ENCODE measurements around the gene KLHDC4.
"Not testable (repeated sequence)": the region's sequence is repeated elsewhere in the genome, so short reads cannot be mapped to it uniquely, and the experiment has no call there.

Gene KLHDC4

GRCh38 chr16:87681981-87682570 is 83.7 kb downstream of the KLHDC4 start:
- peak overlapping the region; percentile 15 for H2BK5ac ChIP-seq (ENCODE audit: low read depth, low read length, poor library complexity, severe bottlenecking)
- H3K9ac ChIP-seq (ENCODE audit: low read length) = no peak overlapping the region
- peaks cover 21 to 71% of the 10 kb centered on the region in 2 experiments for H3K27me3 ChIP-seq (ENCODE audit: control insufficient read depth in 1 of 2, insufficient read depth in 1 of 2, low read length in 2 of 2)
- no peaks in the 10 kb centered on the region for H3K9me3 ChIP-seq (ENCODE audit: control insufficient read depth, low read length)
- H2AK5ac ChIP-seq (ENCODE audit: low read length, severe bottlenecking) = no peak overlapping the region
- no peak overlapping the region for H3K27ac ChIP-seq (ENCODE audit: low read length, poor library complexity, severe bottlenecking)
- peak overlapping the region; percentile 80 for H4K8ac ChIP-seq (ENCODE audit: low read length)
- peak overlapping the region; percentile 11 for H3K4me2 ChIP-seq (ENCODE audit: low read length, poor library complexity, severe bottlenecking)
- no peak overlapping the region for H3K14ac ChIP-seq (ENCODE audit: low read length in 2 of 2)
- peak; percentile 77 for DNase-seq
- no peak overlapping the region for H3K4ac ChIP-seq (ENCODE audit: low read depth in 1 of 2, low read length in 2 of 2)
- no peak overlapping the region for H4K91ac ChIP-seq (ENCODE audit: low read length)
- H3K79me1 ChIP-seq (replicated peaks; ENCODE audit: low read length, poor library complexity, severe bottlenecking) = no peaks in the 10 kb centered on the region
- H2AFZ ChIP-seq (ENCODE audit: low read depth, low read length) = no peak overlapping the region
- H2BK15ac ChIP-seq (ENCODE audit: low read depth, poor library complexity, severe bottlenecking) = no peak overlapping the region
- peak overlapping the region; percentile 49 for H2BK120ac ChIP-seq (ENCODE audit: low read depth, low read length)
- no peaks in the 10 kb centered on the region for H3K36me3 ChIP-seq (ENCODE audit: control insufficient read depth in 1 of 2, insufficient read depth in 2 of 2, low read depth in 1 of 2, low read length in 2 of 2)
- H3K18ac ChIP-seq (ENCODE audit: low read depth in 1 of 2, low read length in 2 of 2) = no peak overlapping the region
- no peak overlapping the region for H3K4me3 ChIP-seq (ENCODE audit: insufficient read depth in 1 of 2, low read depth in 1 of 2, low read length in 2 of 2)
- H3K23ac ChIP-seq (ENCODE audit: low read length in 2 of 2) = no peak overlapping the region
- 43% methylated on average over 8 of the region's 9 CpGs for WGBS
- peak overlapping the region in 1 of 2 experiments; percentile 75 for H2BK12ac ChIP-seq (ENCODE audit: low read length in 2 of 2)
- peaks cover 9% of the 10 kb centered on the region for H3K4me1 ChIP-seq (ENCODE audit: control insufficient read depth, insufficient read depth, low read depth, low read length)

GRCh38 chr16:87681051-87681602 is 84.7 kb downstream of the KLHDC4 start:
- not testable (repeated sequence) for H2AFZ ChIP-seq (ENCODE audit: low read depth, low read length)

GRCh38 chr16:87680272-87680644 is 85.5 kb downstream of the KLHDC4 start:
- H3K14ac ChIP-seq (ENCODE audit: low read length in 2 of 2) = no peak overlapping the region
- H2AK5ac ChIP-seq (ENCODE audit: low read length, severe bottlenecking) = no peak overlapping the region
- H3K4ac ChIP-seq (ENCODE audit: low read depth in 1 of 2, low read length in 2 of 2) = no peak overlapping the region
- H3K4me2 ChIP-seq (ENCODE audit: low read length, poor library complexity, severe bottlenecking) = no peak overlapping the region
- H2BK12ac ChIP-seq (ENCODE audit: low read length in 2 of 2) = no peak overlapping the region
- H2BK120ac ChIP-seq (ENCODE audit: low read depth, low read length) = no peak overlapping the region
- no peak overlapping the region for H3K27ac ChIP-seq (ENCODE audit: low read length, poor library complexity, severe bottlenecking)
- H2AFZ ChIP-seq (ENCODE audit: low read depth, low read length) = no peak overlapping the region
- no peak overlapping the region for H4K91ac ChIP-seq (ENCODE audit: low read length)
- no peak overlapping the region for H3K4me3 ChIP-seq (ENCODE audit: insufficient read depth in 1 of 2, low read depth in 1 of 2, low read length in 2 of 2)
- H3K18ac ChIP-seq (ENCODE audit: low read depth in 1 of 2, low read length in 2 of 2) = no peak overlapping the region
- H3K9me3 ChIP-seq (ENCODE audit: control insufficient read depth, low read length) = no peaks in the 10 kb centered on the region
- no peak for DNase-seq
- no peak overlapping the region for H2BK5ac ChIP-seq (ENCODE audit: low read depth, low read length, poor library complexity, severe bottlenecking)
- H3K36me3 ChIP-seq (ENCODE audit: control insufficient read depth in 1 of 2, insufficient read depth in 2 of 2, low read depth in 1 of 2, low read length in 2 of 2) = no peaks in the 10 kb centered on the region
- H3K9ac ChIP-seq (ENCODE audit: low read length) = no peak overlapping the region
- H3K4me1 ChIP-seq (ENCODE audit: control insufficient read depth, insufficient read depth, low read depth, low read length) = peaks cover 9% of the 10 kb centered on the region
- H3K79me1 ChIP-seq (replicated peaks; ENCODE audit: low read length, poor library complexity, severe bottlenecking) = no peaks in the 10 kb centered on the region
- H3K27me3 ChIP-seq (ENCODE audit: control insufficient read depth in 1 of 2, insufficient read depth in 1 of 2, low read length in 2 of 2) = peaks cover 11 to 66% of the 10 kb centered on the region in 2 experiments
- H2BK15ac ChIP-seq (ENCODE audit: low read depth, poor library complexity, severe bottlenecking) = no peak overlapping the region
- no peak overlapping the region for H4K8ac ChIP-seq (ENCODE audit: low read length)
- 91% methylated on average over 17 of the region's 17 CpGs for WGBS
- no peak overlapping the region for H3K23ac ChIP-seq (ENCODE audit: low read length in 2 of 2)

More at GRCh38 chr16:87681051-87681602, 84.7 kb downstream of the KLHDC4 start:
- not testable (repeated sequence) for H2AK5ac ChIP-seq (ENCODE audit: low read length, severe bottlenecking); H3K27ac ChIP-seq (ENCODE audit: low read length, poor library complexity, severe bottlenecking); H3K14ac ChIP-seq (ENCODE audit: low read length in 2 of 2); H2BK12ac ChIP-seq (ENCODE audit: low read length in 2 of 2); H3K4ac ChIP-seq (ENCODE audit: low read depth in 1 of 2, low read length in 2 of 2); H2BK120ac ChIP-seq (ENCODE audit: low read depth, low read length); H3K36me3 ChIP-seq (ENCODE audit: control insufficient read depth in 1 of 2, insufficient read depth in 2 of 2, low read depth in 1 of 2, low read length in 2 of 2); H2BK15ac ChIP-seq (ENCODE audit: low read depth, poor library complexity, severe bottlenecking); H3K9ac ChIP-seq (ENCODE audit: low read length); H3K4me3 ChIP-seq (ENCODE audit: insufficient read depth in 1 of 2, low read depth in 1 of 2, low read length in 2 of 2); H3K79me1 ChIP-seq (replicated peaks; ENCODE audit: low read length, poor library complexity, severe bottlenecking); H4K8ac ChIP-seq (ENCODE audit: low read length); H3K9me3 ChIP-seq (ENCODE audit: control insufficient read depth, low read length); H4K91ac ChIP-seq (ENCODE audit: low read length); H3K4me2 ChIP-seq (ENCODE audit: low read length, poor library complexity, severe bottlenecking); DNase-seq; H3K4me1 ChIP-seq (ENCODE audit: control insufficient read depth, insufficient read depth, low read depth, low read length); H3K23ac ChIP-seq (ENCODE audit: low read length in 2 of 2); H2BK5ac ChIP-seq (ENCODE audit: low read depth, low read length, poor library complexity, severe bottlenecking); H3K18ac ChIP-seq (ENCODE audit: low read depth in 1 of 2, low read length in 2 of 2)
- 98% methylated on average over 60 of the region's 60 CpGs for WGBS
- peaks cover 15 to 66% of the 10 kb centered on the region in 2 experiments for H3K27me3 ChIP-seq (ENCODE audit: control insufficient read depth in 1 of 2, insufficient read depth in 1 of 2, low read length in 2 of 2)

GRCh38 chr16:87679593-87680271 is 86.1 kb downstream of the KLHDC4 start:
- H4K8ac ChIP-seq (ENCODE audit: low read length) = no peak overlapping the region
- no peak overlapping the region for H2AFZ ChIP-seq (ENCODE audit: low read depth, low read length)
- no peak overlapping the region for H3K27ac ChIP-seq (ENCODE audit: low read length, poor library complexity, severe bottlenecking)
- H3K36me3 ChIP-seq (ENCODE audit: control insufficient read depth in 1 of 2, insufficient read depth in 2 of 2, low read depth in 1 of 2, low read length in 2 of 2) = no peaks in the 10 kb centered on the region
- DNase-seq = no peak
- no peak overlapping the region for H4K91ac ChIP-seq (ENCODE audit: low read length)
- no peak overlapping the region for H2BK15ac ChIP-seq (ENCODE audit: low read depth, poor library complexity, severe bottlenecking)
- H2BK5ac ChIP-seq (ENCODE audit: low read depth, low read length, poor library complexity, severe bottlenecking) = no peak overlapping the region
- no peak overlapping the region for H2BK12ac ChIP-seq (ENCODE audit: low read length in 2 of 2)
- H3K18ac ChIP-seq (ENCODE audit: low read depth in 1 of 2, low read length in 2 of 2) = no peak overlapping the region
- no peak overlapping the region for H3K4me2 ChIP-seq (ENCODE audit: low read length, poor library complexity, severe bottlenecking)
- 91% methylated on average over 15 of the region's 18 CpGs for whole genome bisulfite sequencing
- peaks cover 9% of the 10 kb centered on the region for H3K4me1 ChIP-seq (ENCODE audit: control insufficient read depth, insufficient read depth, low read depth, low read length)
- peaks cover 11 to 62% of the 10 kb centered on the region in 2 experiments for H3K27me3 ChIP-seq (ENCODE audit: control insufficient read depth in 1 of 2, insufficient read depth in 1 of 2, low read length in 2 of 2)
- no peak overlapping the region for H2BK120ac ChIP-seq (ENCODE audit: low read depth, low read length)
- no peaks in the 10 kb centered on the region for H3K79me1 ChIP-seq (replicated peaks; ENCODE audit: low read length, poor library complexity, severe bottlenecking)
- no peak overlapping the region for H3K14ac ChIP-seq (ENCODE audit: low read length in 2 of 2)
- H3K4ac ChIP-seq (ENCODE audit: low read depth in 1 of 2, low read length in 2 of 2) = no peak overlapping the region
- no peak overlapping the region for H3K9ac ChIP-seq (ENCODE audit: low read length)
- no peaks in the 10 kb centered on the region for H3K9me3 ChIP-seq (ENCODE audit: control insufficient read depth, low read length)
- H3K4me3 ChIP-seq (ENCODE audit: insufficient read depth in 1 of 2, low read depth in 1 of 2, low read length in 2 of 2) = no peak overlapping the region
- H2AK5ac ChIP-seq (ENCODE audit: low read length, severe bottlenecking) = no peak overlapping the region
- H3K23ac ChIP-seq (ENCODE audit: low read length in 2 of 2) = no peak overlapping the region
